HG03097 (cell line): Measurements from ENCODE around the gene C1QTNF12.

Source experiments
- ATAC-seq: cut with Tn5 transposase; IDR thresholded peaks from one replicate; pipeline ENCODE4 v1.9.1; 2021; ENCODE audit not compliant: unreplicated experiment, low FRiP score

Gene C1QTNF12

DNA sequence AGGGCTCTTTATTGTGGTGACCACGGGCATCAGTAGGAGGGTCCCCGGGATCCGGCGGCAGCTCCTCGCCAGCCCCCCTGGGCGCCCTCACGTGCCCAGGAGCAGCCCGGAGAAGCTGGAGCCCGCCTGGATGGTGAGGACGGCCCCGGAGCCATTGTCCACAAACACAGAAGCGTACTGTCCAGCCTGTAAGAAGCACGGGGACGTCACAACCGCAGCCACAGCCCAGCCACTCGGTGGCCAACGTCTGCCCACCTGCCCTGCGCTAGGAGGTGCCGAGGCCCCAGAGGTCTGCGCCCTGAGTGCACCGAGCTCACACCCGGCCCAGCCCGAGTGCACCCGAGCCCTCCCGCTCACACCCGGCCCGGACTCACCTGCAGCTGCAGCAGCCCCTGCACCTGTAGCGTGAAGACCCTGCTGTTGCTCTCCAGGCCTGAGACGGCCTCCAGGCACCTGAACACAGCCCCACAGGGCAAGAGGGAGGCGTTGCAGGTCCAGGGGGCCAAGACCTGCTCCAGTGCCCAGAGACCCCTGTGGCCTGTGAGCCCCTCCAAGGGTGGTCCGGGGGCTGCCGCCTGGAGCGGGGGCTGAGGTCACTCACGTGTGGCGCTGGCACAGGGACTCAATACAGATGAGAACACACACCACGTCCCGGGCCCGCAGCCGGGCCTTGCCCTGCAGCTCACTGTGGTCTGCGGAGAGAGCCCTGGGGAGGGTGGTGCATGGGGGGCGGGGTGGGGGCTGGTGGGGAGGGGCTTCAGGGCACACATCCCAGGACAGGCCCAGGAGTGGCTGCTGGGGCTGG is 3.9 kb downstream of the C1QTNF12 start:
- ATAC-seq, result no peak

DNA sequence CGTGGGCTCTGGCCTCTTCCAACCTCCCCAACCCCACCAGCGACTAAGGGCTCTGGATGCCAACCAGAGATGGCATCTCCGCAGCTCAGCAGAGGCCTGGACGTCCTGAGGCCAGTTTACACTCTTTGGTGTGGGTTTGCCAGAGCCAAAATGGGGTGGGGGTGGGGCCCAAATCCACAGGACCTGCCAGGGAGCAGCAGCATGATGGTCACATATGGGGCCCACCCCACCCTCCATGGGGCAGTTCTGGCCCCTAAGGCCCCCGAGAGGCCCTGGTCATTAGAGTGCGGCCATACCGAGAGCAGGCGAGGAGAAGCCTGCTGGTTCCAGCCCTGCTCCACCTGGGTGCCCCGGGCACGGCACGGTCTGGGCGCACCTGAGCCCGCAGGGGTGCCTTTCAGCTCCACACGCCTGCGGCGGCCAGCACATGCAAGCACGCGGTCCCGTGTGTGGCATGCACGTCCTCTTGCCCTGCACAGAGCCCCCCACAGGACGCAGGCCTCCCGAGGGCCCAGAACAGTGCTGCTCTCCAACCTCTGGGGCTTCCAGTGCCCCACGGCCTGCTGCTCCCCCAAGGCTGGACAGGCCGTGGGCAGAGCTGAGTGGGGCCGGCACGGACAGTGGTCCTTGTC is 4.8 kb downstream of the C1QTNF12 start:
- no peak for ATAC-seq

DNA sequence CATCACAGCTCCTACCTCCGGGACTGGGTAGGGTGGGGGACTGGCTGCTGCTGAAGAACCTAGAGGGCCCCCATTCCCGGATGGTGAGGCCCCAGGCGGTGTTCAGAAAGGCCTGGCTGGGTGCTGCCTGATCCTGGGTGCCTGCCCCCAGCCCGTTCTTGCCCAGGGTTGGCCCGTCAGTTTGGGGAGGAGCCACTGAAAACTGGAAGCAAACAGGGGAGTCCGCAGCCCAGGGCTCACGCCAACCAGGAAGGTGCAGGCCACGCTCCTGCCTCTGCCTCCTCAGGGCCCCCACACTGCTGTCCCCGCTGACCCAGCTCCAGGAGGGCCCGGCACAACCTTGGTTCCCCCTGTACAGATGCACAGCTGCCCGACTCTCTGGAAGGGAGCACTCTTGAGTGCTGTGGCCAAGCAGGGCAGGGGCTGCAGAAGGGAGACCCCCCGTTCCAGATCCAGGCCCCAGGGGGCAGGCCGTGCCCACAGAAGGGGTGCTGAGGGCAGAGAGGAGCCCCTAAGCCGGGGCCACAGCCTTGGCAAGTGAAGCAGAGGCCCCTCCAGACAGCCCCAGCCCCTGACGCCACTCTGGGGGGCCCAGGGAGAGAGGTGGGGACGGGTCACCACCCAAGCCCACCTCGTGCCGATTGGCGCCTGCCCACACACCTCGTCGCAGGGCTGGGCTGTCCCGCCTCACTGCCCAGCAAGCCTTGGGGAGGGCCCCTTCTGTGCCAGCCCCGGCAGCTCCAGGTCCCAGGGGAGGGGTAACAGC is 5.5 kb downstream of the C1QTNF12 start:
- no peak for ATAC-seq

- no peak for ATAC-seq
Measured at GRCh38 chr1:1240348-1240732, 6.2 kb downstream of the C1QTNF12 start.

DNA sequence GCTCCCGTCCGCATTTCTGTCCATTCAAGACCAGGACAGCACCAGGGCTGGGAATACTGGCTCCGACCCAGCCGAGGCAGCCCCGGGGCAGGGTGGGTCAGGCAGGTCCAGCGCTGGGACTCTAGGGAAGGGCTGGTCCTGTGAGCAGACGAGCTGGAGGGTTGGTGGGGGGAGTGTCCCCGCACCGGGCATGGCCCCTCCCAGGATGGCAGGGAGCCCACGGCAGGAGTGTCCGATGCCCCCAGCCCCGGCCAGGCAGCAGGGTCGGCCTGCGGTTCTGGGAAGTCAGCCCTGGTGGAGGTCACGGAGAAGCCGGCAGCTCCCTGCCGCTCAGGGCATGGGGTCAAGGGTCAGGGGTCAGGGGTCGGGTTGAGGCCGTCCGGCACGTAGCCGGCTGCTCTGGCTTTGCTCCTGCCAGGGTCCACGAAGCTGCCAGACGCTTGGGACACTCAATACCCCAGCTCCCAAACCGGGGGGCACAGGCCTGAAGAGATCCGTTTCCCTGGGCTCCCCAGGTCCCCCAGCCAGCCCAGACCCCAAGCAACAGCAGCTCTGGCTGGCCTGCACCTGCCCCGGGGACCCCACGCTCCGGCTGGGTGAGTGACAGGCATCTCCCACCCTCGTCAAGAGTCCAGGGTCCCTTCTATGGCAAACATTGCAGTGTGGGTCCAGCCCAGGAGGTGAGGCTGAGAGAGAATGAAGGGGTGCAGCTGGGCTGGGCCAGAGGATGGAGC is 6.7 kb downstream of the C1QTNF12 start:
- ATAC-seq, result no peak

GRCh38 chr1:1239227-1239613 is 7.3 kb downstream of the C1QTNF12 start:
- no peak for ATAC-seq

- ATAC-seq, result no peak
Measured at GRCh38 chr1:1238702-1239178, 7.8 kb downstream of the C1QTNF12 start.

DNA sequence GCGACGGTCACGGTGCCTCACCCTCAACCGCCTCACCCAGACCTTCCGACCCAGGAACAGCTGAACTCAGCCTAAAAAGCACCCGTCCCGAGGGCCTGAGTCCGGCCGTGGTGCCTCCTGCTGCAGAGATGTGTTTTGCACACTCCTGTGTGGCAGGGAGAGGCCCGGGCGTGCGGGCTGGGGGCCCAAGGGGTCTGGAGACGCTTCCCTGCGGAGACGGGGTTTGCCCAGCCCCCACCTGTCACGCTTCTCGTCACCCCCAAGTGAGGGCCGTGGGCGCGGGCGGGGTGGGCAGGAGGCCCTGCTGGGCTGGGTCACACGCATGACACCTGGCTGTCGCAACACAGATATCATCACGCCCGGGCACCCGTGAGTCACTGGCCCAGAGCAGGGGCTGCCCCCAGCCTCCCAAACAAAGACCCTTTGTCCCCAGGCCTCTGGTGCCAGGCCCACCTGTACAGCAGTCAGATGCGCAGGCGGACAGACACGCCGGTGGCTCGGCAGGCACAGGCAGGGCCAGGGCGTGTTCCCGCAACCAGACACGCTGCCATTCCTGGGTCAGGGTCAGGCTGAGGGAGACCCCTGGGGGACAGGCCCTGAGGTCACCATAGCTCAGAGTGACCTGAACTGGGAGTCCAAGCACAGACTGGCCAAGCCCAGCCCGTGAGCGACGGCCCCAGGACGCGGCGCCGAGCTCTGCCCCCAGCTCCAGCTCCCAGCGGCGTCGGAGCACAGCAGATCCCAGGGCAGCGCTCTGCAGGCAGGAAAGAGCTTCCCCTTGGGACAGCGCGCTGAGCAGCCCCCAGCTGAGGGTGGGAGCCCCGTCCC is 8.4 kb downstream of the C1QTNF12 start:
- ATAC-seq, result no peak

- ATAC-seq, result no peak
Measured at GRCh38 chr1:1236945-1237873, 9.3 kb downstream of the C1QTNF12 start.

DNA sequence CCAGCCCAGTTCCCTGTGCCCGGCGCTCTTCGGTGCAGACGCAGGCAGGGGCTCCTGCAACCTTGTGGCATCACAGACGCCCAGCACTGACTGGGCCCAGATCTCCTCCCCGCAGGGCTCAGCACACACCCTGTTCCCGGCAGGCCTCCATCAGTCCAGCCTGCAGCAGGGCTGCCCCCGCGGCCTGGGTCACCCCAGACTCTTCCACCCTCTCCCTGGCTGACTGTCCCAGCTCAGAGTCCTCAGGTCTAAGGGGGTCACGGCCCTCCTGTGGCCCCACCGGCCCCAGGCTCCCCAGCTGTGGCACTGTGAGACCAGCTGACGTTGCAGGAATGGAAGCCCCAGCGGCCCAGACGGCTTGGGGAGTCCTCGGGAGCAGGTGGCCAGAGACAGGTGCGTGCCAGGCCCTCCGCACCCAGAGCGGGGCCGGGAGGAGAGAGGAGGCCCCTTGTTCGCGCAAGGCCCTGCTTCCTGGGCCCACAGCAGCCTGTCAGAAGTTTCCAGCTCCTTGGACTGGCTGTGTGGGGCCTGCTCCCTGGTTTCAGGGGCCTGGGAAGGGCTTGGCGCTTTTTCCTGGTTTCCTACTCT is 10.3 kb downstream of the C1QTNF12 start:
- no peak for ATAC-seq

- no peak for ATAC-seq
Measured at GRCh38 chr1:1235016-1235744, 11.3 kb downstream of the C1QTNF12 start.

GRCh38 chr1:1234180-1234808 is 12.2 kb downstream of the C1QTNF12 start:
- ATAC-seq, result no peak

GRCh38 chr1:1233567-1233892 is 13.0 kb downstream of the C1QTNF12 start:
- no peak for ATAC-seq

GRCh38 chr1:1232796-1233566 is 13.5 kb downstream of the C1QTNF12 start:
- no peak for ATAC-seq

DNA sequence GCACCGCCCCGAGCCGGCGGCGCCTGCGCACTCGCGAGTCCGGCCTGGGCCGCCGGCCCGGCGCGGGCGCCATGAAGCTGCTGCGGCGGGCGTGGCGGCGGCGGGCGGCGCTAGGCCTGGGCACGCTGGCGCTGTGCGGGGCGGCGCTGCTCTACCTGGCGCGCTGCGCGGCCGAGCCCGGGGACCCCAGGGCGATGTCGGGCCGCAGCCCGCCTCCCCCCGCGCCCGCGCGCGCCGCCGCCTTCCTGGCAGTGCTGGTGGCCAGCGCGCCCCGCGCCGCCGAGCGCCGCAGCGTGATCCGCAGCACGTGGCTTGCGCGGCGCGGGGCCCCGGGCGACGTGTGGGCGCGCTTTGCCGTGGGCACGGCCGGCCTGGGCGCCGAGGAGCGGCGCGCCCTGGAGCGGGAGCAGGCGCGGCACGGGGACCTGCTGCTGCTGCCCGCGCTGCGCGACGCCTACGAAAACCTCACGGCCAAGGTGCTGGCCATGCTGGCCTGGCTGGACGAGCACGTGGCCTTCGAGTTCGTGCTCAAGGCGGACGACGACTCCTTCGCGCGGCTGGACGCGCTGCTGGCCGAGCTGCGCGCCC is 14.2 kb downstream of the C1QTNF12 start, which contains the start of gene B3GALT6:
Gene B3GALT6 (plus strand): TSS at position 30 of the 588 bp plus-strand sequence. CDS start 42 bp downstream, at position 72.
- ATAC-seq, result no peak
